IMR-90 (cell line): ENCODE data around the gene ADGRG3. TPM values are rescaled to one million over a fixed set of nuclear protein-coding genes. Genes with fewer than 3 reads are reported as not detected.

Source experiments
- ATAC-seq: fragments of 200-7000 bp; cut with Tn5 transposase; 2 replicates; pipeline ENCODE4 v1.9.1; 2020; ENCODE audit warnings: low read depth, mild to moderate bottlenecking, moderate library complexity
- BruUV-seq: library from RNA; stranded (reverse); fragments of 400-500 nt; replicated peaks from 2 replicates; lab custom pipeline; 2021; lab: Mats Ljungman, UMichigan
- CTCF ChIA-PET: fragments of 300-600 bp; formaldehyde crosslinking; extraction: SDS; loops from one replicate; lab custom pipeline; 2021; ENCODE audit warnings: antibody characterized with exemption; lab: Yijun Ruan, JAX
- POLR2A ChIA-PET: fragments of 300-600 bp; sonication (Branson Sonifier 250); formaldehyde crosslinking; loops from one replicate; lab custom pipeline; 2022; ENCODE audit warnings: antibody characterized with exemption; ENCODE audit not compliant: unreplicated experiment; lab: Charles Lee
- DNase-seq: peaks from one replicate; pipeline ENCODE4 v3.0.0; 2013
- H2AFZ ChIP-seq: replicated peaks from 2 replicates; pipeline ENCODE3; 2013; ENCODE audit warnings: low read length, mild to moderate bottlenecking; ENCODE audit not compliant: poor library complexity
- H2AK5ac ChIP-seq: 2 replicates; pipeline ENCODE4 v1.6.1; 2013; ENCODE audit warnings: low read depth, low read length, inconsistent platforms
- H2AK9ac ChIP-seq: replicated peaks from 2 replicates; pipeline ENCODE3; 2013; ENCODE audit warnings: mild to moderate bottlenecking, low read depth, low read length, moderate library complexity; ENCODE audit not compliant: poor library complexity
- H2BK120ac ChIP-seq: 2 replicates; pipeline ENCODE4 v1.6.1; 2013; ENCODE audit warnings: low read depth, low read length, inconsistent platforms
- H2BK15ac ChIP-seq: 3 replicates; pipeline ENCODE4 v1.6.1; 2013; ENCODE audit warnings: low read depth, low read length, inconsistent platforms
- H2BK20ac ChIP-seq: 2 replicates; pipeline ENCODE4 v1.6.1; 2013; ENCODE audit warnings: low read depth, mild to moderate bottlenecking, inconsistent platforms, low read length, moderate library complexity
- H2BK5ac ChIP-seq: 2 replicates; pipeline ENCODE4 v1.6.1; 2013; ENCODE audit warnings: mild to moderate bottlenecking, low read depth, low read length, inconsistent platforms; ENCODE audit not compliant: poor library complexity, severe bottlenecking
- H3K14ac ChIP-seq: replicated peaks from 2 replicates; pipeline ENCODE4 v1.6.1; 2013; ENCODE audit warnings: low read depth, low read length, inconsistent platforms
- H3K18ac ChIP-seq: 2 replicates; pipeline ENCODE4 v1.6.1; 2013; ENCODE audit warnings: low read depth, low read length, control low read depth
- H3K23ac ChIP-seq: 2 replicates; pipeline ENCODE4 v1.6.1; 2013; ENCODE audit warnings: low read depth, low read length, inconsistent platforms
- H3K27ac ChIP-seq: 2 replicates; pipeline ENCODE4 v1.5.1; 2013; ENCODE audit warnings: mild to moderate bottlenecking, control low read depth, low read length; ENCODE audit not compliant: insufficient read depth
- H3K27me3 ChIP-seq: 2 replicates; pipeline ENCODE4 v1.6.1; 2013; ENCODE audit warnings: low read length; ENCODE audit not compliant: control insufficient read depth, insufficient read depth
- H3K36me3 ChIP-seq: 2 replicates; pipeline ENCODE4 v1.6.1; 2013; ENCODE audit warnings: low read length, mixed read lengths; ENCODE audit not compliant: control insufficient read depth, insufficient read depth
- H3K4ac ChIP-seq: 2 replicates; pipeline ENCODE4 v1.6.1; 2013; ENCODE audit warnings: low read depth, low read length, inconsistent platforms
- H3K4me1 ChIP-seq: 2 replicates; pipeline ENCODE4 v1.6.1; 2013; ENCODE audit warnings: low read length, mixed read lengths; ENCODE audit not compliant: control insufficient read depth, insufficient read depth
- H3K4me2 ChIP-seq: 2 replicates; pipeline ENCODE4 v1.6.1; 2013; ENCODE audit warnings: low read depth, mild to moderate bottlenecking, control low read depth, low read length, moderate library complexity
- H3K4me3 ChIP-seq: 2 replicates; pipeline ENCODE4 v1.5.1; 2013; ENCODE audit warnings: low read depth, mild to moderate bottlenecking, control low read depth, low read length, moderate library complexity; ENCODE audit not compliant: insufficient read depth
- H3K56ac ChIP-seq: 2 replicates; pipeline ENCODE4 v1.6.1; 2013; ENCODE audit warnings: low read length, inconsistent platforms; ENCODE audit not compliant: insufficient read depth; ENCODE audit errors: extremely low read depth
- H3K79me1 ChIP-seq, 2 experiments: 2 replicates each; pipeline ENCODE4 v1.6.1; 2013; ENCODE audit warnings: low read length in 2 of 2, inconsistent platforms in 1 of 2, low read depth in 1 of 2
- H3K9ac ChIP-seq: 2 replicates; pipeline ENCODE4 v1.6.1; 2013; ENCODE audit warnings: low read depth, low read length, control low read depth
- H3K9me1 ChIP-seq: 2 replicates; pipeline ENCODE4 v1.6.1; 2013; ENCODE audit warnings: low read length, inconsistent platforms; ENCODE audit not compliant: insufficient read depth
- H3K9me3 ChIP-seq: 2 replicates; pipeline ENCODE4 v1.6.1; 2013; ENCODE audit warnings: low read length; ENCODE audit not compliant: control insufficient read depth, insufficient read depth
- H4K20me1 ChIP-seq: 2 replicates; pipeline ENCODE4 v1.6.1; 2013; ENCODE audit warnings: low read length, inconsistent platforms; ENCODE audit not compliant: insufficient read depth
- H4K5ac ChIP-seq: 2 replicates; pipeline ENCODE4 v1.6.1; 2013; ENCODE audit warnings: mild to moderate bottlenecking, low read depth, low read length, control low read depth
- H4K8ac ChIP-seq, 2 experiments: 2 replicates each; pipeline ENCODE4 v1.6.1; 2013; ENCODE audit warnings: low read depth in 2 of 2, low read length in 2 of 2, control low read depth in 1 of 2, inconsistent platforms in 1 of 2
- H4K91ac ChIP-seq: 2 replicates; pipeline ENCODE4 v1.6.1; 2013; ENCODE audit warnings: low read depth, low read length, inconsistent platforms; ENCODE audit not compliant: insufficient read depth
- MXI1 ChIP-seq: IDR thresholded peaks from 2 replicates; pipeline ENCODE4 v1.6.1; 2012; ENCODE audit warnings: low read depth, mild to moderate bottlenecking, low read length, moderate library complexity, borderline replicate concordance
- SMC3 ChIP-seq: fragments of 150-350 bp; IDR thresholded peaks from 2 replicates; pipeline ENCODE4 v1.6.1; 2016; ENCODE audit warnings: low read depth, mild to moderate bottlenecking, antibody characterized with exemption, low read length, moderate library complexity
- USF2 ChIP-seq: fragments of 150-350 bp; IDR thresholded peaks from 2 replicates; pipeline ENCODE4 v1.6.1; 2017; ENCODE audit warnings: mild to moderate bottlenecking, antibody characterized with exemption, low read length, low read depth
- WGBS, 2 experiments: methylation state at CpG; one replicate each; pipeline versions ENCODE4 v1.1.5 to v1.1.7; 2013; ENCODE audit warnings: missing lambda C conversion rate in 2 of 2; ENCODE audit not compliant: insufficient read length in 1 of 2; ENCODE audit errors: extremely low coverage in 2 of 2; 5-methylcytosine and 5-hydroxymethylcytosine counted together
- dilution Hi-C: fragments of 300-500 bp; cut with HindIII; formaldehyde crosslinking; loops from one replicate; pipeline ENCODE4 v1.14.3; 2018; ENCODE audit warnings: low sequenced_read_pairs; ENCODE audit not compliant: unreplicated experiment
- in situ Hi-C: fragments of 300-500 bp; cut with MboI; formaldehyde crosslinking; loops from 3 replicates; pipeline ENCODE4 v1.14.3; 2019; ENCODE audit warnings: low sequenced_read_pairs, inconsistent platforms, mixed read lengths
- intact Hi-C: fragments of 100-400 bp; cut with micrococcal nuclease; formaldehyde crosslinking; loops from 2 replicates; pipeline ENCODE4 v1.10.0; 2022
- polyA plus RNA-seq, 3 experiments: library from polyadenylated mRNA; depleted of rRNA; stranded (reverse); fragments of >200 nt; gene quantifications; 2 replicates each; pipeline ENCODE4 v1.2.3, GENCODE V29; 2012; ENCODE audit warnings: low replicate concordance in 1 of 3
- total RNA-seq: library from RNA; depleted of rRNA; stranded (reverse); fragments of >200 nt; gene quantifications from 2 replicates; pipeline ENCODE4 v1.2.3, GENCODE V29; 2012

Gene ADGRG3
- total and polyA plus RNA-seq, 2 of the 4 experiments (the other 2 are of a cell fraction) = not detected

GRCh38 chr16:57735755-57736418 is 67.8 kb downstream of the ADGRG3 start, which contains the start of gene KATNB1:
TSS of gene KATNB1 (plus strand) at chr16:57735770. CDS start at chr16:57737244, 1,474 bp downstream.
- H3K27me3 ChIP-seq = no peaks in the 10 kb centered on the region
- H4K91ac ChIP-seq = peak within 1 kb of the TSS; percentile 81
- peak within 1 kb of the TSS; percentile 53 for H2AK5ac ChIP-seq
- peak within 1 kb of the TSS; percentile 70 for H3K4me3 ChIP-seq
- H2BK5ac ChIP-seq = peak within 1 kb of the TSS; percentile 72
- in situ Hi-C loops = no loop called here
- H3K9me1 ChIP-seq = peaks cover 3% of the 10 kb centered on the region; the same call in 1 of the 2 replicates
- 2% methylated on average over 22 of the region's 35 CpGs; no CpG with 5 or more reads in 1 of the 2 experiments for WGBS, 2 experiments
- peak within 1 kb of the TSS; percentile 84 for H3K27ac ChIP-seq
- H3K9me3 ChIP-seq = no peaks in the 10 kb centered on the region
- peaks cover 10% of the 10 kb centered on the region for H3K4me1 ChIP-seq
- H3K36me3 ChIP-seq = no peaks in the 10 kb centered on the region
- peak within 1 kb of the TSS; percentile 45; the same call in 1 of the 2 replicates for H2BK120ac ChIP-seq
- peak within 1 kb of the TSS; percentile 81 for H3K9ac ChIP-seq
- peak within 1 kb of the TSS; percentile 94 for H3K14ac ChIP-seq
- H2BK15ac ChIP-seq = no peak within 1 kb of the TSS
- H3K23ac ChIP-seq = peak within 1 kb of the TSS; percentile 75
- TF ChIP-seq USF2 (peak; percentile 69), SMC3 (no peak), MXI1 (0 out of 2 replicates have a peak, but pooled peaks have one; percentile 22)
- DNase-seq (no peak), ATAC-seq (peak; percentile 8)
- H2BK20ac ChIP-seq = no peak within 1 kb of the TSS; the same call in 1 of the 2 replicates
- H3K79me1 ChIP-seq = peaks cover 0 to 22% of the 10 kb centered on the region in 2 experiments; a peak in 2 of 4 replicates
- peak within 1 kb of the TSS; percentile 98 for H2AFZ ChIP-seq
- H3K18ac ChIP-seq = peak within 1 kb of the TSS; percentile 26; the same call in 1 of the 2 replicates
- intact Hi-C loops = loop anchor here (5.0 kb wide), 3 partner anchors 144 to 391 kb away; partner anchors contain the start of gene CFAP20
- no TSS peak for BruUV-seq
- CTCF ChIA-PET = interaction anchor here (0.7 to 1.2 kb wide), 3 partner anchors 10 to 145 kb away, joined by 3 to 8 read pairs (median 3); no protein-coding TSS in a partner anchor
- H4K5ac ChIP-seq = peak within 1 kb of the TSS; percentile 76
- H2AK9ac ChIP-seq = peak within 1 kb of the TSS; percentile 88
- dilution Hi-C loops = no loop called here
- POLR2A ChIA-PET = interaction anchor here (0.6 kb wide), 1 partner anchor 61 kb away, joined by 4 read pairs; no protein-coding TSS in a partner anchor
- H4K20me1 ChIP-seq = no peaks in the 10 kb centered on the region
- H3K4me2 ChIP-seq = peak within 1 kb of the TSS; percentile 73
- H3K56ac ChIP-seq = peak within 1 kb of the TSS; percentile 81
- H3K4ac ChIP-seq = peak within 1 kb of the TSS; percentile 91
- H4K8ac ChIP-seq = peak within 1 kb of the TSS; percentile 97
